ENCODE results near the gene TRPM2.

Gene TRPM2

GRCh38 chr21:44349847-44350772, 3.3 kb upstream of the TRPM2 start:
- H4K8ac ChIP-seq (ENCODE audit: low read depth, low read length) = no peak overlapping the region
- H3K4me2 ChIP-seq (ENCODE audit: low read length) = no peak overlapping the region
- H2BK5ac ChIP-seq (ENCODE audit: low read depth, low read length, poor library complexity) = no peak overlapping the region
- no peak overlapping the region for H3K23ac ChIP-seq (ENCODE audit: low read length)
- H3K27me3 ChIP-seq (ENCODE audit: insufficient read depth, low read length) = no peaks in the 10 kb centered on the region
- H3K79me1 ChIP-seq (ENCODE audit: low read length) = no peaks in the 10 kb centered on the region
- peaks cover 3% of the 10 kb centered on the region for H3K9me3 ChIP-seq (ENCODE audit: insufficient read depth, low read depth, low read length)
- no peaks in the 10 kb centered on the region for H3K4me1 ChIP-seq (ENCODE audit: control insufficient read depth in 1 of 2, insufficient read depth in 2 of 2, low read length in 2 of 2)
- H3K9ac ChIP-seq (ENCODE audit: low read length) = no peak overlapping the region
- H2AFZ ChIP-seq (ENCODE audit: insufficient read depth, low read length, poor library complexity) = no peak overlapping the region
- no peak overlapping the region for H3K27ac ChIP-seq (ENCODE audit: low read depth, low read length)
- H3K18ac ChIP-seq (ENCODE audit: low read length) = no peak overlapping the region
- no peaks in the 10 kb centered on the region for H3K36me3 ChIP-seq (ENCODE audit: control insufficient read depth in 1 of 2, insufficient read depth in 2 of 2, low read length in 2 of 2)
- peak in 1 of 2 donors; percentile 15 for DNase-seq
- H2BK120ac ChIP-seq (ENCODE audit: insufficient read depth, low read length, poor library complexity) = no peak overlapping the region
- no peak overlapping the region for H3K4ac ChIP-seq (ENCODE audit: low read depth, low read length)
- no peak overlapping the region for H3K14ac ChIP-seq (ENCODE audit: low read length)
- no peak overlapping the region for H4K12ac ChIP-seq (ENCODE audit: low read depth, low read length)
- H2BK12ac ChIP-seq (ENCODE audit: low read length) = no peak overlapping the region
- no CpG with 5 or more reads among the region's 113 CpGs for WGBS (ENCODE audit: extremely low coverage, insufficient coverage, insufficient read length)
- no peak overlapping the region for H2AK5ac ChIP-seq (ENCODE audit: low read length)
- H3K79me2 ChIP-seq (ENCODE audit: control insufficient read depth, insufficient read depth, low read length, poor library complexity) = no peaks in the 10 kb centered on the region
- no peak overlapping the region for H4K91ac ChIP-seq (ENCODE audit: low read depth, low read length)
- H3K4me3 ChIP-seq (ENCODE audit: low read depth, low read length) = no peak overlapping the region

GRCh38 chr21:44350773-44351481, 2.5 kb upstream of the TRPM2 start:
- no peak overlapping the region for H4K8ac ChIP-seq (ENCODE audit: low read depth, low read length)
- no peak overlapping the region for H2BK120ac ChIP-seq (ENCODE audit: insufficient read depth, low read length, poor library complexity)
- H3K79me2 ChIP-seq (ENCODE audit: control insufficient read depth, insufficient read depth, low read length, poor library complexity) = no peaks in the 10 kb centered on the region
- no peak overlapping the region for H2AFZ ChIP-seq (ENCODE audit: insufficient read depth, low read length, poor library complexity)
- no peaks in the 10 kb centered on the region for H3K27me3 ChIP-seq (ENCODE audit: insufficient read depth, low read length)
- no peak overlapping the region for H4K12ac ChIP-seq (ENCODE audit: low read depth, low read length)
- H3K23ac ChIP-seq (ENCODE audit: low read length) = no peak overlapping the region
- H4K91ac ChIP-seq (ENCODE audit: low read depth, low read length) = no peak overlapping the region
- H3K9ac ChIP-seq (ENCODE audit: low read length) = no peak overlapping the region
- no peak overlapping the region for H3K4me3 ChIP-seq (ENCODE audit: low read depth, low read length)
- H3K27ac ChIP-seq (ENCODE audit: low read depth, low read length) = no peak overlapping the region
- no peak overlapping the region for H2BK5ac ChIP-seq (ENCODE audit: low read depth, low read length, poor library complexity)
- H3K4me2 ChIP-seq (ENCODE audit: low read length) = no peak overlapping the region
- no CpG with 5 or more reads among the region's 42 CpGs for WGBS (ENCODE audit: extremely low coverage, insufficient coverage, insufficient read length)
- H3K36me3 ChIP-seq (ENCODE audit: control insufficient read depth in 1 of 2, insufficient read depth in 2 of 2, low read length in 2 of 2) = no peaks in the 10 kb centered on the region
- peaks cover 3% of the 10 kb centered on the region for H3K9me3 ChIP-seq (ENCODE audit: insufficient read depth, low read depth, low read length)
- H3K14ac ChIP-seq (ENCODE audit: low read length) = no peak overlapping the region
- no peak overlapping the region for H3K4ac ChIP-seq (ENCODE audit: low read depth, low read length)
- H3K4me1 ChIP-seq (ENCODE audit: control insufficient read depth in 1 of 2, insufficient read depth in 2 of 2, low read length in 2 of 2) = no peaks in the 10 kb centered on the region
- H2BK12ac ChIP-seq (ENCODE audit: low read length) = no peak overlapping the region
- no peak for DNase-seq
- no peaks in the 10 kb centered on the region for H3K79me1 ChIP-seq (ENCODE audit: low read length)
- H2AK5ac ChIP-seq (ENCODE audit: low read length) = no peak overlapping the region
- no peak overlapping the region for H3K18ac ChIP-seq (ENCODE audit: low read length)

- Histone ChIP-seq H3K4me2 (ENCODE audit: low read length) (no peak overlapping the region), H4K12ac (ENCODE audit: low read depth, low read length) (no peak overlapping the region), H2BK120ac (ENCODE audit: insufficient read depth, low read length, poor library complexity) (no peak overlapping the region), H2AK5ac (ENCODE audit: low read length) (no peak overlapping the region), H3K18ac (ENCODE audit: low read length) (no peak overlapping the region), H4K8ac (ENCODE audit: low read depth, low read length) (no peak overlapping the region), H3K4ac (ENCODE audit: low read depth, low read length) (no peak overlapping the region), H3K27ac (ENCODE audit: low read depth, low read length) (no peak overlapping the region), H3K14ac (ENCODE audit: low read length) (no peak overlapping the region), H3K23ac (ENCODE audit: low read length) (no peak overlapping the region), H2BK12ac (ENCODE audit: low read length) (no peak overlapping the region), H3K36me3 (ENCODE audit: control insufficient read depth in 1 of 2, insufficient read depth in 2 of 2, low read length in 2 of 2) (no peaks in the 10 kb centered on the region), H3K79me1 (ENCODE audit: low read length) (no peaks in the 10 kb centered on the region), H3K27me3 (ENCODE audit: insufficient read depth, low read length) (no peaks in the 10 kb centered on the region), H2AFZ (ENCODE audit: insufficient read depth, low read length, poor library complexity) (no peak overlapping the region), H3K79me2 (ENCODE audit: control insufficient read depth, insufficient read depth, low read length, poor library complexity) (no peaks in the 10 kb centered on the region), H2BK5ac (ENCODE audit: low read depth, low read length, poor library complexity) (no peak overlapping the region), H4K91ac (ENCODE audit: low read depth, low read length) (no peak overlapping the region), H3K9ac (ENCODE audit: low read length) (no peak overlapping the region), H3K4me1 (ENCODE audit: control insufficient read depth in 1 of 2, insufficient read depth in 2 of 2, low read length in 2 of 2) (no peaks in the 10 kb centered on the region), H3K9me3 (ENCODE audit: insufficient read depth, low read depth, low read length) (peaks cover 3% of the 10 kb centered on the region), H3K4me3 (ENCODE audit: low read depth, low read length) (no peak overlapping the region)
- DNase-seq = no peak
- WGBS (ENCODE audit: extremely low coverage, insufficient coverage, insufficient read length) = no CpG with 5 or more reads among the region's 18 CpGs
Measured at GRCh38 chr21:44351535-44352252, 1.7 kb upstream of the TRPM2 start.

- Histone ChIP-seq H2AK5ac (ENCODE audit: low read length) (no peak overlapping the region), H3K9me3 (ENCODE audit: insufficient read depth, low read depth, low read length) (peaks cover 3% of the 10 kb centered on the region), H2BK5ac (ENCODE audit: low read depth, low read length, poor library complexity) (no peak overlapping the region), H3K27me3 (ENCODE audit: insufficient read depth, low read length) (no peaks in the 10 kb centered on the region), H3K4ac (ENCODE audit: low read depth, low read length) (no peak overlapping the region), H3K4me3 (ENCODE audit: low read depth, low read length) (no peak overlapping the region), H2BK120ac (ENCODE audit: insufficient read depth, low read length, poor library complexity) (no peak overlapping the region), H3K4me1 (ENCODE audit: control insufficient read depth in 1 of 2, insufficient read depth in 2 of 2, low read length in 2 of 2) (no peaks in the 10 kb centered on the region), H3K27ac (ENCODE audit: low read depth, low read length) (no peak overlapping the region), H3K14ac (ENCODE audit: low read length) (no peak overlapping the region), H4K91ac (ENCODE audit: low read depth, low read length) (no peak overlapping the region), H3K36me3 (ENCODE audit: control insufficient read depth in 1 of 2, insufficient read depth in 2 of 2, low read length in 2 of 2) (no peaks in the 10 kb centered on the region), H3K9ac (ENCODE audit: low read length) (no peak overlapping the region), H4K8ac (ENCODE audit: low read depth, low read length) (no peak overlapping the region), H4K12ac (ENCODE audit: low read depth, low read length) (no peak overlapping the region), H2AFZ (ENCODE audit: insufficient read depth, low read length, poor library complexity) (no peak overlapping the region), H3K79me1 (ENCODE audit: low read length) (no peaks in the 10 kb centered on the region), H3K18ac (ENCODE audit: low read length) (no peak overlapping the region), H3K79me2 (ENCODE audit: control insufficient read depth, insufficient read depth, low read length, poor library complexity) (no peaks in the 10 kb centered on the region), H3K23ac (ENCODE audit: low read length) (no peak overlapping the region), H3K4me2 (ENCODE audit: low read length) (no peak overlapping the region), H2BK12ac (ENCODE audit: low read length) (no peak overlapping the region)
- no peak for DNase-seq
- WGBS (ENCODE audit: extremely low coverage, insufficient coverage, insufficient read length) = no CpG with 5 or more reads among the region's 17 CpGs
Measured at GRCh38 chr21:44352253-44352860, 1.1 kb upstream of the TRPM2 start.
